Measurements from ENCODE around the gene ARMH3. TPM values are rescaled to one million over a fixed set of nuclear protein-coding genes. Genes with fewer than 3 reads are reported as not detected.
"Not testable (repeated sequence)": the region's sequence is repeated elsewhere in the genome, so short reads cannot be mapped to it uniquely, and the experiment has no call there.

The ARMH3 gene
- total and polyA plus RNA-seq, 3 donors from 2014 or later: 20.2 to 23.7 (median 21.6) TPM

- Histone ChIP-seq H3K27me3 (no peaks in the 10 kb centered on the region), H3K36me3 (ENCODE audit: low read depth, missing control alignments) (no peaks in the 10 kb centered on the region), H3K9me3 (no peaks in the 10 kb centered on the region), H3K4me1 (no peaks in the 10 kb centered on the region), H3K4me3 (no peak overlapping the region), H3K27ac (no peak overlapping the region)
- 85 to 93% methylated on average over 2 of the region's 2 CpGs for WGBS, 2 donors
- intact Hi-C loops (cut with DNase I; ENCODE audit: low total_unique reads): no loop called here
- TF ChIP-seq POLR2A (IDR thresholded peaks at IDR 0.05): no peak
- no peak for TF ChIP-seq CTCF (IDR thresholded peaks at IDR 0.05)
- DNase-seq: no peak
These were observed 9.9 kb downstream of the ARMH3 start for GRCh38 chr10:102046095-102046494.

GRCh38 chr10:102045292-102045691 is 10.7 kb downstream of the ARMH3 start:
- DNase-seq: no peak
- Histone ChIP-seq H3K36me3 (ENCODE audit: low read depth, missing control alignments) (no peaks in the 10 kb centered on the region), H3K4me1 (no peaks in the 10 kb centered on the region), H3K9me3 (no peaks in the 10 kb centered on the region), H3K27ac (no peak overlapping the region), H3K27me3 (no peaks in the 10 kb centered on the region), H3K4me3 (no peak overlapping the region)
- TF ChIP-seq CTCF (IDR thresholded peaks at IDR 0.05) (no peak), POLR2A (IDR thresholded peaks at IDR 0.05) (no peak)
- WGBS, 2 donors: 88 to 89% methylated on average over 3 of the region's 3 CpGs
- intact Hi-C loops (cut with DNase I; ENCODE audit: low total_unique reads): no loop called here

GRCh38 chr10:102040305-102041050 is 15.5 kb downstream of the ARMH3 start:
- Histone ChIP-seq H3K27ac (no peak overlapping the region), H3K4me3 (no peak overlapping the region), H3K4me1 (no peaks in the 10 kb centered on the region), H3K9me3 (no peaks in the 10 kb centered on the region), H3K27me3 (no peaks in the 10 kb centered on the region), H3K36me3 (ENCODE audit: low read depth, missing control alignments) (no peaks in the 10 kb centered on the region)
- intact Hi-C loops (cut with DNase I; ENCODE audit: low total_unique reads): no loop called here
- no peak for DNase-seq
- no peak for TF ChIP-seq CTCF (IDR thresholded peaks at IDR 0.05)
- TF ChIP-seq POLR2A (IDR thresholded peaks at IDR 0.05): no peak
- 68 to 71% methylated on average over 7 of the region's 7 CpGs for WGBS, 2 donors

- no peak for DNase-seq
- H3K9me3 ChIP-seq: no peaks in the 10 kb centered on the region
- no peaks in the 10 kb centered on the region for H3K4me1 ChIP-seq
- no peak overlapping the region for H3K4me3 ChIP-seq
- H3K36me3 ChIP-seq (ENCODE audit: low read depth, missing control alignments): no peaks in the 10 kb centered on the region
- TF ChIP-seq POLR2A (IDR thresholded peaks at IDR 0.05): no peak
- no peak for TF ChIP-seq CTCF (IDR thresholded peaks at IDR 0.05)
- H3K27ac ChIP-seq: no peak overlapping the region
- intact Hi-C loops (cut with DNase I; ENCODE audit: low total_unique reads): no loop called here
- no peaks in the 10 kb centered on the region for H3K27me3 ChIP-seq
These were observed 17.6 kb downstream of the ARMH3 start for GRCh38 chr10:102038410-102038809.

GRCh38 chr10:102035807-102036206 is 20.2 kb downstream of the ARMH3 start:
- H3K9me3 ChIP-seq; H3K27me3 ChIP-seq; DNase-seq; intact Hi-C loops (cut with DNase I; ENCODE audit: low total_unique reads); H3K27ac ChIP-seq; H3K4me3 ChIP-seq; H3K4me1 ChIP-seq; H3K36me3 ChIP-seq (ENCODE audit: low read depth, missing control alignments): not testable (repeated sequence)
- 95 to 100% methylated on average over 1 to 24 of the region's 33 CpGs for WGBS, 2 donors

All from testis (tissue), 3 donors.